ENCODE measurements around the gene YBX2. TPM values are rescaled to one million over a fixed set of nuclear protein-coding genes. Genes with fewer than 3 reads are reported as not detected.

YBX2 gene
- total and polyA plus RNA-seq, 8 donors: 0.43 to 72.4 (median 1.3) TPM; not detected in 1

GRCh38 chr17:7324438-7324779 lies 30.0 kb upstream of the YBX2 start:
- Histone ChIP-seq H3K27me3 (no peaks in the 10 kb centered on the region), H3K4me1 (peaks cover 5 to 24% (median 19%) of the 10 kb centered on the region in 4 donors), H3K27ac (no peak overlapping the region), H3K36me3 (peaks cover 44 to 80% (median 73%) of the 10 kb centered on the region in 4 donors), H3K4me3 (no peak overlapping the region), H3K9me3 (no peaks in the 10 kb centered on the region)
- WGBS, 5 donors: 69 to 89% (median 83%) methylated on average over 3 of the region's 3 CpGs
- no peak for DNase-seq
- intact Hi-C loops (cut with DNase I; ENCODE audit: low total_unique reads): no loop called here
- TF ChIP-seq EP300 (IDR thresholded peaks at IDR 0.05) (no peak), POLR2AphosphoS5 (IDR thresholded peaks at IDR 0.05) (no peak), CTCF (IDR thresholded peaks at IDR 0.05) (peak in 1 of 7 experiments; percentile 3)

- intact Hi-C loops (cut with DNase I; ENCODE audit: low total_unique reads): no loop called here
- peak; percentile 67 to 73 for DNase-seq
- no peak overlapping the region for H3K4me3 ChIP-seq
- no peaks in the 10 kb centered on the region for H3K9me3 ChIP-seq
- TF ChIP-seq CTCF (IDR thresholded peaks at IDR 0.05): peak in 5 of 7 experiments; percentile 46 to 87 (median 84)
- no peak for TF ChIP-seq POLR2A (IDR thresholded peaks at IDR 0.05)
- no peak for TF ChIP-seq POLR2AphosphoS5 (IDR thresholded peaks at IDR 0.05)
- no peak for TF ChIP-seq EP300 (IDR thresholded peaks at IDR 0.05)
- peaks cover 5 to 23% (median 19%) of the 10 kb centered on the region in 4 donors for H3K4me1 ChIP-seq
- H3K36me3 ChIP-seq: peaks cover 46 to 83% (median 78%) of the 10 kb centered on the region in 4 donors
- H3K27me3 ChIP-seq: no peaks in the 10 kb centered on the region
- H3K27ac ChIP-seq: no peak overlapping the region
- WGBS, 5 donors: 61 to 66% (median 62%) methylated on average over 23 to 39 of the region's 39 CpGs
These were observed 29.4 kb upstream of the YBX2 start for GRCh38 chr17:7323731-7324437.

- Histone ChIP-seq H3K9me3 (no peaks in the 10 kb centered on the region), H3K27ac (no peak overlapping the region), H3K4me1 (peaks cover 0 to 11% (median 7%) of the 10 kb centered on the region in 4 donors), H3K27me3 (no peaks in the 10 kb centered on the region), H3K36me3 (peaks cover 57 to 95% (median 90%) of the 10 kb centered on the region in 4 donors), H3K4me3 (no peak overlapping the region)
- no peak for DNase-seq
- 88 to 94% (median 90%) methylated on average over 17 to 22 of the region's 22 CpGs for WGBS, 5 donors
- TF ChIP-seq POLR2A (IDR thresholded peaks at IDR 0.05) (no peak), POLR2AphosphoS5 (IDR thresholded peaks at IDR 0.05) (no peak), CTCF (IDR thresholded peaks at IDR 0.05) (no peak), EP300 (IDR thresholded peaks at IDR 0.05) (no peak)
- intact Hi-C loops (cut with DNase I; ENCODE audit: low total_unique reads): no loop called here
These were observed 28.2 kb upstream of the YBX2 start for GRCh38 chr17:7322520-7323194.

GRCh38 chr17:7321466-7321865 lies 27.0 kb upstream of the YBX2 start:
- intact Hi-C loops (cut with DNase I; ENCODE audit: low total_unique reads): no loop called here
- H3K27ac ChIP-seq: no peak overlapping the region
- peaks cover 65 to 100% (median 94%) of the 10 kb centered on the region in 4 donors for H3K36me3 ChIP-seq
- H3K9me3 ChIP-seq: no peaks in the 10 kb centered on the region
- no peak overlapping the region for H3K4me3 ChIP-seq
- TF ChIP-seq POLR2A (IDR thresholded peaks at IDR 0.05) (no peak), EP300 (IDR thresholded peaks at IDR 0.05) (no peak), CTCF (IDR thresholded peaks at IDR 0.05) (no peak), POLR2AphosphoS5 (IDR thresholded peaks at IDR 0.05) (no peak)
- WGBS, 5 donors: 85 to 95% (median 92%) methylated on average over 15 of the region's 15 CpGs
- no peaks in the 10 kb centered on the region for H3K27me3 ChIP-seq
- DNase-seq: no peak
- H3K4me1 ChIP-seq: peaks cover 0 to 8% (median 4%) of the 10 kb centered on the region in 4 donors
